Measurements from ENCODE around the gene FOSL2. TPM values are rescaled to one million over a fixed set of nuclear protein-coding genes. Genes with fewer than 3 reads are reported as not detected.

FOSL2 gene
- total and polyA plus RNA-seq, 8 donors: 10.0 to 39.1 (median 21.1) TPM

DNA sequence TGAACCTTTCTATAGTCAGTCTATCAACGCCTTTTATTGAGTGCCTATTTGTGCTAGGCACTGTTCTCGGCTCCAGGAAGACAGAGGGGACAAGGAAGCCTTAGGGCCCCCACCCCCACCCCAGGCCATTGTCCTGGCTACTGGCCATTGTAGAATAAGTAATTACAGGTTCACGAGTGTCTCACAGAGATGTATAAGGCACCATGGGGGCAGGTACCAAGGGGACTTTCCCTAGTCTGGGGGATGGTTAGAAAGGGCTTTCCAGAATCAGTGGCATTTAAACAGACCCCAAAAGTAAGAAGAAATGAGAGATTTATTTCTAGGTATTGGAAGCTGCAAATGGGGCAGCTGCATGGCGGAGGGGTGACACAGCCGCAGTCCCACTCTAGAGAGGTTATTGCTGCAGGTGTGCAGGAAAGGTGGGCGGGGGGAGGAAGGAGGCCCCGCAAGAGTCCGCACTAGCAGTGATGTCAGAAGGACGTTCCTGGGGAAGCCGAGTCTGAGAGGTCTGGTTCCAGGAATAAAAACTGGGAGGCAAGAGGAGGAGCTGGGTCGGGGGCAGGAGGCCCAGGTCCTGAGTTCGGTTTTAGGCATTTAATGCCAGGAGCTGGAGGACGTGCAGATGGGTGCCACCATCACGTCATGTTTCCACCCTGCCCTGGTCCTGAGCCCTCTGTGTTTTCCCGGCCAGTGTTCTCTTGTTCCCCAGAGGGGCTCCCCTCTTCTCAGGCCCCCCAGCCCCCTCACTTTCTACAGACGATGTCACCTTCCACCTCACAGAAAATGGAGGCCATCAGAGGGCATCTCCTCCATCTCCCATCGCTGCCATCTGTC is 30.5 kb downstream of the FOSL2 start:
- TF ChIP-seq, protein P1, sequence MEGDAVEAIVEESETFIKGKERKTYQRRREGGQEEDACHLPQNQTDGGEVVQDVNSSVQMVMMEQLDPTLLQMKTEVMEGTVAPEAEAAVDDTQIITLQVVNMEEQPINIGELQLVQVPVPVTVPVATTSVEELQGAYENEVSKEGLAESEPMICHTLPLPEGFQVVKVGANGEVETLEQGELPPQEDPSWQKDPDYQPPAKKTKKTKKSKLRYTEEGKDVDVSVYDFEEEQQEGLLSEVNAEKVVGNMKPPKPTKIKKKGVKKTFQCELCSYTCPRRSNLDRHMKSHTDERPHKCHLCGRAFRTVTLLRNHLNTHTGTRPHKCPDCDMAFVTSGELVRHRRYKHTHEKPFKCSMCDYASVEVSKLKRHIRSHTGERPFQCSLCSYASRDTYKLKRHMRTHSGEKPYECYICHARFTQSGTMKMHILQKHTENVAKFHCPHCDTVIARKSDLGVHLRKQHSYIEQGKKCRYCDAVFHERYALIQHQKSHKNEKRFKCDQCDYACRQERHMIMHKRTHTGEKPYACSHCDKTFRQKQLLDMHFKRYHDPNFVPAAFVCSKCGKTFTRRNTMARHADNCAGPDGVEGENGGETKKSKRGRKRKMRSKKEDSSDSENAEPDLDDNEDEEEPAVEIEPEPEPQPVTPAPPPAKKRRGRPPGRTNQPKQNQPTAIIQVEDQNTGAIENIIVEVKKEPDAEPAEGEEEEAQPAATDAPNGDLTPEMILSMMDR (IDR thresholded peaks at IDR 0.05): no peak
- peak overlapping the region in 2 of 4 donors; percentile 45 to 52 for H3K27ac ChIP-seq
- no peaks in the 10 kb centered on the region for H3K9me3 ChIP-seq
- H3K4me3 ChIP-seq: no peak overlapping the region
- H3K27me3 ChIP-seq: no peaks in the 10 kb centered on the region
- intact Hi-C loops (cut with DNase I): no loop called here
- FAIRE-seq (no peak), DNase-seq (peak in 1 of 6 donors; percentile 30), ATAC-seq (no peak)
- H3K4me1 ChIP-seq: peaks cover 12 to 18% (median 15%) of the 10 kb centered on the region in 3 donors
- H3K36me3 ChIP-seq: no peaks in the 10 kb centered on the region
- WGBS, 2 donors: 81 to 84% methylated on average over 17 of the region's 17 CpGs

DNA sequence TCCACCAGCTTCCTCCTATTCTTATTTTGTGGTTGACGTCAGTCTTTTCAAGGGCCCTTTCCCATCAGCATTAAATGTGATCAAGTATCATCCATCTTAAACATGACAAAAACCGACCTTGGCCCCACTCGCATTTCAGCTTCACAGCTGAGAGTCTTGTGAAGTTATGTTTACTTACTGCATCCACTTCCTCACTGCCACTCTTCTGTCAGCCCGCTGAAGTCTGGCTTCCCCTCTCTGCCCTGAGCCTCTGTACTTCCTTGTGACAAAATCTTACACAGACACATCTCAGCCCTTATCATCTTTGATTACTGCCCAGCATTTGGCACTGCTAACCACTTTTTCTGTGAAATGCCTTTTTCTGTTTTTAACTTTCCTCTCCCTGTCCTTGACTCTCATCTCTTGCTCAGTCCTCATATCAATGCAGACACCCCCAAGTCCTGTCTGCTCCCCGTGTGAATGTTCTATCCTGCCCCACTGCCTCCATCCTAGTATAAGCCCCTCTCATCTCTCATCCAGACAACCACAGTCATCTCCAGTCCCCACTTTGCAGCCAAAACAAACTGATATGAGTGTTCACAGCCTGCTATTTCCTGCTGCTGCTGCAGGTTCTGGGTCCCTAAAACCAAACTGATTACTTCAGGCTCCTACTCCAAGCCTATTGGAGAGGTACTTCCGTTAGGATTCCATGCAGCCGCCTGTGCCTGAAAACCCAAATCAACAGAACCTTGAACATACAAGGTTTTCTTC is 31.4 kb downstream of the FOSL2 start:
- TF ChIP-seq, protein P1 (IDR thresholded peaks at IDR 0.05): no peak
- H3K36me3 ChIP-seq: no peaks in the 10 kb centered on the region
- 8 to 10% methylated on average over 7 of the region's 7 CpGs for whole genome bisulfite sequencing, 2 donors
- FAIRE-seq (no peak), ATAC-seq (peak; percentile 28 to 81 (median 66)), DNase-seq (peak in 1 of 6 donors; percentile 38)
- no peaks in the 10 kb centered on the region for H3K9me3 ChIP-seq
- H3K4me1 ChIP-seq: peaks cover 12 to 20% (median 15%) of the 10 kb centered on the region in 3 donors
- intact Hi-C loops (cut with DNase I): no loop called here
- H3K27ac ChIP-seq: peak overlapping the region in 3 of 4 donors; percentile 10 to 52 (median 45)
- no peaks in the 10 kb centered on the region for H3K27me3 ChIP-seq
- H3K4me3 ChIP-seq: no peak overlapping the region

GRCh38 chr2:28424799-28425463 is 32.3 kb downstream of the FOSL2 start:
- 84 to 91% methylated on average over 2 of the region's 2 CpGs for WGBS, 2 donors
- TF ChIP-seq, protein P1 (IDR thresholded peaks at IDR 0.05): no peak
- DNase-seq: no peak
- H3K27me3 ChIP-seq: no peaks in the 10 kb centered on the region
- ATAC-seq: no peak
- no peaks in the 10 kb centered on the region for H3K36me3 ChIP-seq
- H3K9me3 ChIP-seq: no peaks in the 10 kb centered on the region
- H3K4me3 ChIP-seq: no peak overlapping the region
- intact Hi-C loops (cut with DNase I): no loop called here
- peak overlapping the region in 3 of 4 donors; percentile 10 to 52 (median 45) for H3K27ac ChIP-seq
- FAIRE-seq: no peak
- peaks cover 8 to 17% (median 11%) of the 10 kb centered on the region in 3 donors for H3K4me1 ChIP-seq

DNA sequence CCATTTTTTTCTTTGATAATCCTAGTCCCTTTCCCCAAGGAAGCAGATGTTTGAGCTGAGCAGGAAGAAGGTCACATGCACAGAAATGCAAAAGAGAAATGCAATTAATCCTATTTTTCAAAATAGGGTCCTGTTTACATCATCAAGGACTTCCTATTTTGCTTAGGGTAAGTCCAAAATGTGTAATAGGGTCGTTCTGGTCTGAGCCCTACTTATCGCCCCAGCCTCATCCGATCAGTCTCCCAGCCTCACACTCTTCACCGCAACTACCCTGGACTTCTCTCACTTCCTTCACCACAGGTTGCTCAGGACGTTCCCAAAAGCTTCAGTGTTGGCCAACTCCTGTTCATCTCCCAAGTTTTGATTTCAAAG is 32.8 kb downstream of the FOSL2 start:
- DNase-seq (peak in 1 of 6 donors; percentile 9), ATAC-seq (no peak), FAIRE-seq (no peak)
- Histone ChIP-seq H3K27ac (no peak overlapping the region), H3K9me3 (no peaks in the 10 kb centered on the region), H3K4me3 (no peak overlapping the region), H3K4me1 (peaks cover 8 to 17% (median 11%) of the 10 kb centered on the region in 3 donors), H3K36me3 (no peaks in the 10 kb centered on the region), H3K27me3 (no peaks in the 10 kb centered on the region)
- intact Hi-C loops (cut with DNase I): no loop called here
- 88 to 96% methylated on average over 5 of the region's 5 CpGs for WGBS, 2 donors
- TF ChIP-seq, protein P1 (IDR thresholded peaks at IDR 0.05): no peak

Data from pancreas (tissue), 10 donors.